ENCODE data around the gene MORN1. TPM values are rescaled to one million over a fixed set of nuclear protein-coding genes. Genes with fewer than 3 reads are reported as not detected.

Gene MORN1
- total and polyA plus RNA-seq, 2 of the 8 experiments (the other 6 are each of a cell fraction or from before 2014, with no cell fraction given), result 5.0 to 9.1 TPM

GRCh38 chr1:2396476-2396875 is 5.1 kb upstream of the MORN1 start:
- H2BK20ac ChIP-seq (ENCODE audit: low read length), result no peak overlapping the region
- H2BK5ac ChIP-seq (ENCODE audit: low read depth, low read length), result no peak overlapping the region
- no peak overlapping the region for H2BK120ac ChIP-seq (replicated peaks; ENCODE audit: low read depth, low read length)
- H3K79me1 ChIP-seq (ENCODE audit: low read depth, low read length), result peaks cover 12% of the 10 kb centered on the region
- H3K9ac ChIP-seq (replicated peaks in 1 of 4; ENCODE audit: extremely low read depth in 1 of 4, low read depth in 3 of 4, low read length in 3 of 4), result no peak overlapping the region
- DNase-seq (ENCODE audit: low read depth in 1 of 2, low spot score in 2 of 2) (no peak), FAIRE-seq (no peak)
- TF ChIP-seq SP2 (IDR thresholded peaks at IDR 0.05; ENCODE audit: low read length) (no peak), E2F6 (IDR thresholded peaks at IDR 0.05) (no peak), ZNF274 (IDR thresholded peaks at IDR 0.05; ENCODE audit: borderline replicate concordance, extremely low read depth, low read length) (no peak), EP300 (IDR thresholded peaks at IDR 0.05; ENCODE audit: borderline replicate concordance in 1 of 2, low read depth in 2 of 2, low read length in 2 of 2) (no peak), POU5F1 (IDR thresholded peaks at IDR 0.05; ENCODE audit: low read depth, low read length) (no peak), BRCA1 (IDR thresholded peaks at IDR 0.05; ENCODE audit: low read depth, low read length) (no peak), ASH2L (IDR thresholded peaks at IDR 0.05; ENCODE audit: low read length) (no peak), FOSL1 (IDR thresholded peaks at IDR 0.05; ENCODE audit: insufficient read depth, low read depth, low read length) (no peak), KDM4A (IDR thresholded peaks at IDR 0.05; ENCODE audit: low read depth, low read length, severe bottlenecking) (no peak), CTBP2 (IDR thresholded peaks at IDR 0.05; ENCODE audit: borderline replicate concordance, insufficient read depth, insufficient read length, low read length) (no peak), JUND (IDR thresholded peaks at IDR 0.05; ENCODE audit: low read length) (no peak), SAP30 (IDR thresholded peaks at IDR 0.05; ENCODE audit: insufficient read depth, insufficient replicate concordance, low read length) (no peak)
- H2AFZ ChIP-seq (ENCODE audit: low read length), result no peak overlapping the region
- H4K5ac ChIP-seq (ENCODE audit: insufficient read length, low read depth, low read length), result no peak overlapping the region
- no peak overlapping the region for H3K18ac ChIP-seq (ENCODE audit: extremely low read depth, low read length)
- H3K4me3 ChIP-seq (ENCODE audit: extremely low read depth in 1 of 4, insufficient read depth in 2 of 4, low read depth in 3 of 4, low read length in 4 of 4), result no peak overlapping the region
- H3K56ac ChIP-seq (replicated peaks; ENCODE audit: insufficient read length, low read depth, low read length), result no peak overlapping the region
- no peak overlapping the region for H2BK15ac ChIP-seq (ENCODE audit: low read length)
- no peak overlapping the region for H4K91ac ChIP-seq (replicated peaks; ENCODE audit: insufficient read length, low read length)
- H3K9me3 ChIP-seq (ENCODE audit: insufficient read depth in 2 of 2, low read depth in 1 of 2, low read length in 1 of 2), result no peaks in the 10 kb centered on the region
- H3K27me3 ChIP-seq (replicated peaks in 1 of 4; ENCODE audit: control insufficient read depth in 3 of 4, extremely low read depth in 1 of 4, insufficient read depth in 3 of 4, low read length in 3 of 4), result no peaks in the 10 kb centered on the region
- H2AK5ac ChIP-seq (ENCODE audit: low read depth, low read length), result no peak overlapping the region
- no peak overlapping the region for H2BK12ac ChIP-seq (ENCODE audit: low read depth, low read length)
- ChIA-PET CTCF (ENCODE audit: partially characterized antibody) (interaction anchor here (0.7 to 1.3 kb wide), 3 partner anchors 11 to 98 kb away, joined by 3 to 4 read pairs (median 3); no protein-coding TSS in a partner anchor), POLR2A (ENCODE audit: partially characterized antibody) (interaction anchor here (0.8 to 4.1 kb wide), 4 partner anchors 9 to 14 kb away, joined by 3 to 29 read pairs (median 4); no protein-coding TSS in a partner anchor)
- no peak overlapping the region for H3K14ac ChIP-seq (ENCODE audit: insufficient read length)
- H4K8ac ChIP-seq (ENCODE audit: extremely low read depth, insufficient read depth, low read length), result no peak overlapping the region
- H3K4ac ChIP-seq (replicated peaks; ENCODE audit: insufficient read length, low read depth, low read length), result no peak overlapping the region
- H3K79me2 ChIP-seq (ENCODE audit: control insufficient read depth in 1 of 2, insufficient read depth in 2 of 2, low read length in 2 of 2), result peaks cover 4 to 32% of the 10 kb centered on the region in 2 experiments; a peak in 3 of 4 replicates
- peaks cover 3 to 40% (median 19%) of the 10 kb centered on the region in 4 experiments; a peak in 7 of 8 replicates for H3K36me3 ChIP-seq (ENCODE audit: control insufficient read depth in 2 of 4, insufficient read depth in 4 of 4, low read length in 3 of 4)
- no peak overlapping the region for H3K27ac ChIP-seq (ENCODE audit: low read depth, low read length)
- peaks cover 7 to 18% of the 10 kb centered on the region in 2 experiments for H4K20me1 ChIP-seq (replicated peaks in 1 of 2; ENCODE audit: control insufficient read depth in 1 of 2, insufficient read depth in 2 of 2, low read length in 2 of 2)
- WGBS, 2 experiments (ENCODE audit: extremely low coverage in 1 of 2, insufficient coverage in 1 of 2, insufficient read length in 1 of 2, insufficient replicate concordance in 2 of 2, low coverage in 1 of 2, low lambda C conversion rate in 2 of 2, missing lambda C conversion rate in 1 of 2), result 93% methylated on average over 5 of the region's 5 CpGs; no CpG with 5 or more reads in 1 of the 2 experiments
- H3K4me2 ChIP-seq (ENCODE audit: insufficient read depth in 1 of 2, low read depth in 2 of 2, low read length in 2 of 2), result no peak overlapping the region
- H3K4me1 ChIP-seq (replicated peaks in 1 of 4; ENCODE audit: control insufficient read depth in 3 of 4, insufficient read depth in 4 of 4, low read length in 3 of 4), result peaks cover 0 to 6% (median 0%) of the 10 kb centered on the region in 4 experiments; a peak in 4 of 7 replicates
- H3K23ac ChIP-seq (ENCODE audit: insufficient read length), result no peak overlapping the region
- peaks cover 4% of the 10 kb centered on the region; the same call in 1 of the 2 replicates for H3K23me2 ChIP-seq (ENCODE audit: low read depth, low read length)

All from H1 (cell line).